Coronary artery (tissue), 2 donors: ENCODE data around the gene NUAK2.
"Not testable (repeated sequence)": the region's sequence is repeated elsewhere in the genome, so short reads cannot be mapped to it uniquely, and the experiment has no call there.

Experiments
- DNase-seq: peaks from one replicate; pipeline ENCODE4 v3.0.0-alpha.2; 2017; ENCODE audit warnings: low spot score
- H3K27ac ChIP-seq, 2 donors: fragments of 200-600 bp; sonication (generic); one replicate each; pipeline ENCODE4 v1.5.1; 2016 to 2019
- H3K4me3 ChIP-seq: fragments of 200-600 bp; sonication (generic); 2 replicates; pipeline ENCODE4 v1.5.1; 2016; ENCODE audit warnings: mild to moderate bottlenecking, moderate library complexity
- TF ChIP-seq, protein P1 (sequence below): fragments of 200-600 bp; sonication (generic); IDR thresholded peaks from one replicate; pipeline ENCODE4 v1.5.1; 2019; ENCODE audit warnings: antibody characterized with exemption

NUAK2 gene

GRCh38 chr1:205321162-205321958 lies at the start of gene NUAK2:
TSS of gene NUAK2 (minus strand) at chr1:205321745. CDS start at chr1:205321628, 117 bp downstream.
- Histone ChIP-seq H3K4me3 (peak within 1 kb of the TSS; percentile 72), H3K27ac (peak within 1 kb of the TSS in 1 of 2 donors; percentile 52)
- DNase-seq = peak; percentile 89
- TF ChIP-seq, protein P1, sequence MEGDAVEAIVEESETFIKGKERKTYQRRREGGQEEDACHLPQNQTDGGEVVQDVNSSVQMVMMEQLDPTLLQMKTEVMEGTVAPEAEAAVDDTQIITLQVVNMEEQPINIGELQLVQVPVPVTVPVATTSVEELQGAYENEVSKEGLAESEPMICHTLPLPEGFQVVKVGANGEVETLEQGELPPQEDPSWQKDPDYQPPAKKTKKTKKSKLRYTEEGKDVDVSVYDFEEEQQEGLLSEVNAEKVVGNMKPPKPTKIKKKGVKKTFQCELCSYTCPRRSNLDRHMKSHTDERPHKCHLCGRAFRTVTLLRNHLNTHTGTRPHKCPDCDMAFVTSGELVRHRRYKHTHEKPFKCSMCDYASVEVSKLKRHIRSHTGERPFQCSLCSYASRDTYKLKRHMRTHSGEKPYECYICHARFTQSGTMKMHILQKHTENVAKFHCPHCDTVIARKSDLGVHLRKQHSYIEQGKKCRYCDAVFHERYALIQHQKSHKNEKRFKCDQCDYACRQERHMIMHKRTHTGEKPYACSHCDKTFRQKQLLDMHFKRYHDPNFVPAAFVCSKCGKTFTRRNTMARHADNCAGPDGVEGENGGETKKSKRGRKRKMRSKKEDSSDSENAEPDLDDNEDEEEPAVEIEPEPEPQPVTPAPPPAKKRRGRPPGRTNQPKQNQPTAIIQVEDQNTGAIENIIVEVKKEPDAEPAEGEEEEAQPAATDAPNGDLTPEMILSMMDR = no peak

DNA sequence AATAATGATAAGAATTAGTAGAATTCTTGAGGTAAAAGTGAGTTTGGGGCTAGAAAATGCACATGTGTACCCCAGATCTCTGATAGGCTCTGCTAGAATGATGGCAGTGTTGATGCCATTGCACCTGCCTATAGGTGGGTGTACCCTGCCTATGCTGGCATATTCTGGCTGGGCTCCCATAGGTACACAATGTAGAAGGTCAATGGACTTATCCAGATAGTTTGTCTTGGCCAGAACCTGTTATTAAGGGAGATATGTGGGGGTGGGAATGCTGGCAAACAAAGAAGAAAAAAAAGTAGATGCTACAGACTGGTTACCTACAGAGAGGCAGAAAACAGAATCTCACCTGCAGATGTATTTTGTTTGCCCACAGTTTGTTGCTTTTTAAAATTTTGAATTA lies 49.2 kb upstream of the NUAK2 start:
- DNase-seq = no peak
- TF ChIP-seq, protein P1 = no peak
- no peak overlapping the region for H3K27ac ChIP-seq
- no peak overlapping the region for H3K4me3 ChIP-seq

DNA sequence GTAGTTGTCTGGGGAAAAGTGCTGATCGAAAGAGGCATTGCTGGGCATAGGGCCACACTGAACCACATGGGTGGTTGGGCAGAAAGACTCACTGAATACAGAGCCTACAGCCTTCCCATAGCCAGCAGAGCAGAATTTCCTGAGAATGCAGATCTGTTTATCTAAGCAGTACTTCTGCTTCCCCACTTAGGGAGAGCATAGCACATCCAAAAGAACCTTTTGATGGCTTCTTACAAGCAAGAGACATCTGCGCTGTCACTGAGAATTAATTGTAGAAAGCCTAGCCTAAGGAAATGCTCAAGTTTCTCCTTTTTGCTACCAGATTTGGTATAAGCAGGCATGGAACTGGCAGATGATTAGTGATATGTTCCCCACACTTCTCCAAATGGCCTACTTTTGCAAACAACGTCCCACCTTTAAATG lies 48.2 kb upstream of the NUAK2 start:
- TF ChIP-seq, protein P1 = no peak
- DNase-seq = no peak
- Histone ChIP-seq H3K4me3 (no peak overlapping the region), H3K27ac (no peak overlapping the region)

GRCh38 chr1:205368478-205368877 lies 46.9 kb upstream of the NUAK2 start:
- TF ChIP-seq, protein P1 = no peak
- no peak for DNase-seq
- H3K27ac ChIP-seq = no peak overlapping the region

DNA sequence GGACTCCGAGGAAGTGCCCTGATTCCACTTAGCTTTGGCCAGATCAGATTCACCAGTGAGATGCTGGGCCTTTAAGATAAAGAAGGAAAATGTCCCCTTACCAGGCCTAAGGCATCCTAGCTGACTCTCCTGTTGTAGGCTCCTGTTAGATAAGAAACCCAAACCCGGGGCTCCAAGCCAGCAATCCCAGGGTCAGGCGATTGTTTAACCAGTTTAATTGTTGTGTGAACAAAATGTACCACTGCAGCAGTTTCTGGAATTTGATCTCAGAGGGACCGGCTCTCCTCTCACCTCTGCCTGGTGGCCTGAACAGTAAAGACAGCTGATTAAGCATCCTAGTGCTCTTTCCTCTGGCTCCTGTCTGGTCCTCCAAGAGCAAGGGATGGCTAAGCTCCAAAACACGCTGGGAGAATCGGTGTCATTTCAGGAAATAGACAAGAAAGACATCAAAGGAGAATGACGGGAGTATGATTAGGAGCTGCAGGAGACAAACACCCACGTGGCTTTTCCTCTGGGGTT lies 44.5 kb upstream of the NUAK2 start:
- Histone ChIP-seq H3K4me3 (no peak overlapping the region), H3K27ac (no peak overlapping the region)
- DNase-seq = peak; percentile 40
- TF ChIP-seq, protein P1 = no peak

More at GRCh38 chr1:205368478-205368877, 46.9 kb upstream of the NUAK2 start:
- no peak overlapping the region for H3K4me3 ChIP-seq

DNA sequence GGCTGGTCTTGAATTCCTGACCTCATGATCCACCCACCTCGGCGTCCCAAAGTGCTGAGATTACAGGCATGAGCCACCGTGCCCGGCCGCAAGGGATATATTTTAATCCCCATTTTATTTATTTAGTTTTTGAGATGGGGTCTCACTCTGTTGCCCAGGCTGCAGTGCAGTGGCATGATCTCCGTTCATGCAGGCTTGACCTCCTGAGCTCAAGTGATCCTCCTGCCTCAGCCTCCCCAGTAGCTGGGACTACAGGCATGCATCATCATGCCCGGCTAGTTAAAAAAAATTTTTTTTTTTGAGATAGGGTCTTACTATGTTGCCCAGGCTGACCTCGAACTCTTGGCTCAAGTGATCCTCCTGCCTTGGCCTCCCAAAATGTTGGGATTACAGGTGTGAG lies 43.5 kb upstream of the NUAK2 start:
- DNase-seq, H3K27ac ChIP-seq, H3K4me3 ChIP-seq: not testable (repeated sequence)

GRCh38 chr1:205360891-205361290 lies 39.3 kb upstream of the NUAK2 start:
- Histone ChIP-seq H3K27ac (no peak overlapping the region), H3K4me3 (no peak overlapping the region)
- TF ChIP-seq, protein P1 = no peak
- no peak for DNase-seq
